ENCODE results near the gene MTHFD1L. TPM values are rescaled to one million over a fixed set of nuclear protein-coding genes. Genes with fewer than 3 reads are reported as not detected.

MTHFD1L gene
- total and polyA plus RNA-seq, 2 of the 4 experiments (the other 2 are of a cell fraction) = 43.5 to 53.2 TPM

- CTCF ChIA-PET = interaction anchor here (0.7 kb wide), 1 partner anchor 80 kb away, joined by 3 read pairs; no protein-coding TSS in a partner anchor
Observed at GRCh38 chr6:151103266-151103665, 237.8 kb downstream of the MTHFD1L start.

More at GRCh38 chr6:151103266-151103665, 237.8 kb downstream of the MTHFD1L start:
- H4K8ac ChIP-seq (ENCODE audit: low read depth in 2 of 2, low read length in 2 of 2) = no peak overlapping the region
- no TSS peak for BruUV-seq (replicated peaks)
- no peak overlapping the region for H2AFZ ChIP-seq (replicated peaks; ENCODE audit: low read length, poor library complexity)
- dilution Hi-C loops (cut with HindIII; ENCODE audit: low sequenced_read_pairs, unreplicated experiment) (no loop called here), intact Hi-C loops (cut with micrococcal nuclease) (no loop called here), in situ Hi-C loops (cut with MboI; ENCODE audit: low sequenced_read_pairs) (no loop called here)
- no peak for TF ChIP-seq CEBPB (IDR thresholded peaks at IDR 0.05; ENCODE audit: low read depth, low read length)
- TF ChIP-seq FOS (IDR thresholded peaks at IDR 0.05; ENCODE audit: low read depth, low read length) = no peak
- no peak for TF ChIP-seq ELK1 (IDR thresholded peaks at IDR 0.05; ENCODE audit: borderline replicate concordance, low read depth, low read length)
- TF ChIP-seq MAZ (IDR thresholded peaks at IDR 0.05; ENCODE audit: borderline replicate concordance, low read depth, low read length) = no peak
- TF ChIP-seq RFX5 (IDR thresholded peaks at IDR 0.05; ENCODE audit: low read depth, low read length) = no peak
- TF ChIP-seq MAFK (IDR thresholded peaks at IDR 0.05; ENCODE audit: low read depth, low read length) = no peak
- TF ChIP-seq POLR2A (IDR thresholded peaks at IDR 0.05; ENCODE audit: low read depth, low read length) = no peak
- no peak for TF ChIP-seq SMC3 (IDR thresholded peaks at IDR 0.05; ENCODE audit: low read depth, low read length)
- no peak for TF ChIP-seq CTCF (conservative IDR thresholded peaks at IDR 0.05; ENCODE audit: low read depth, low read length)
- TF ChIP-seq BHLHE40 (IDR thresholded peaks at IDR 0.05; ENCODE audit: low read depth, low read length) = no peak
- no peak for TF ChIP-seq RAD21 (IDR thresholded peaks at IDR 0.05; ENCODE audit: low read length)
- TF ChIP-seq USF2 (IDR thresholded peaks at IDR 0.05; ENCODE audit: low read depth, low read length) = no peak
- no peak for TF ChIP-seq RCOR1 (IDR thresholded peaks at IDR 0.05; ENCODE audit: insufficient replicate concordance, low read length)
- TF ChIP-seq NFE2L2 (IDR thresholded peaks at IDR 0.05; ENCODE audit: low read depth, low read length) = no peak
- no peak for TF ChIP-seq MXI1 (IDR thresholded peaks at IDR 0.05; ENCODE audit: borderline replicate concordance, low read depth, low read length)
- no peak for TF ChIP-seq CHD1 (IDR thresholded peaks at IDR 0.05; ENCODE audit: low read depth, low read length)
- H2BK120ac ChIP-seq (ENCODE audit: low read depth, low read length) = no peak overlapping the region
- DNase-seq (no peak), ATAC-seq (ENCODE audit: low read depth) (no peak)
- no peak overlapping the region for H2BK20ac ChIP-seq (ENCODE audit: low read depth, low read length)
- peaks cover 22% of the 10 kb centered on the region for H3K36me3 ChIP-seq (ENCODE audit: control insufficient read depth, insufficient read depth, low read length)
- no peak overlapping the region for H3K9ac ChIP-seq (ENCODE audit: low read depth, low read length)
- peaks cover 5% of the 10 kb centered on the region for H3K27me3 ChIP-seq (ENCODE audit: control insufficient read depth, insufficient read depth, low read length)
- H3K4me2 ChIP-seq (ENCODE audit: low read depth, low read length) = no peak overlapping the region
- POLR2A ChIA-PET (ENCODE audit: unreplicated experiment) = no interaction called here
- H2BK5ac ChIP-seq (ENCODE audit: low read depth, low read length, poor library complexity, severe bottlenecking) = no peak overlapping the region
- 0 out of 4 replicates have a peak, but pooled peaks cover 0 to 3% of the 10 kb centered on the region in 2 experiments for H3K79me1 ChIP-seq (ENCODE audit: low read depth in 1 of 2, low read length in 2 of 2)
- H2AK5ac ChIP-seq (ENCODE audit: low read depth, low read length) = no peak overlapping the region
- no peak overlapping the region for H3K4ac ChIP-seq (ENCODE audit: low read depth, low read length)
- H3K9me1 ChIP-seq (ENCODE audit: insufficient read depth, low read length) = peaks cover 2% of the 10 kb centered on the region; the same call in 1 of the 2 replicates
- no peak overlapping the region for H2AK9ac ChIP-seq (replicated peaks; ENCODE audit: low read depth, low read length, poor library complexity)
- no peak overlapping the region for H3K18ac ChIP-seq (ENCODE audit: low read depth, low read length)
- H3K14ac ChIP-seq (replicated peaks; ENCODE audit: low read depth, low read length) = no peak overlapping the region
- H4K91ac ChIP-seq (ENCODE audit: insufficient read depth, low read depth, low read length) = no peak overlapping the region
- no peak overlapping the region for H3K56ac ChIP-seq (ENCODE audit: extremely low read depth, insufficient read depth, low read length)
- peaks cover under 1% of the 10 kb centered on the region for H3K4me1 ChIP-seq (ENCODE audit: control insufficient read depth, insufficient read depth, low read length)
- no peak overlapping the region for H3K23ac ChIP-seq (ENCODE audit: low read depth, low read length)
- no peaks in the 10 kb centered on the region for H3K9me3 ChIP-seq (ENCODE audit: control insufficient read depth, insufficient read depth, low read length)
- no peak overlapping the region for H4K5ac ChIP-seq (ENCODE audit: low read depth, low read length)
- H3K4me3 ChIP-seq (ENCODE audit: insufficient read depth, low read depth, low read length) = no peak overlapping the region
- H2BK15ac ChIP-seq (ENCODE audit: low read depth, low read length) = no peak overlapping the region
- no CpG with 5 or more reads among the region's 4 CpGs for WGBS, 2 experiments (ENCODE audit: extremely low coverage in 2 of 2, insufficient read length in 1 of 2)
- no peak overlapping the region for H3K27ac ChIP-seq (ENCODE audit: insufficient read depth, low read length)
- H4K20me1 ChIP-seq (ENCODE audit: insufficient read depth, low read length) = 0 out of 2 replicates have a peak, but pooled peaks cover 3% of the 10 kb centered on the region
